ENCODE results near the gene ZNF624.

ZNF624 gene

DNA sequence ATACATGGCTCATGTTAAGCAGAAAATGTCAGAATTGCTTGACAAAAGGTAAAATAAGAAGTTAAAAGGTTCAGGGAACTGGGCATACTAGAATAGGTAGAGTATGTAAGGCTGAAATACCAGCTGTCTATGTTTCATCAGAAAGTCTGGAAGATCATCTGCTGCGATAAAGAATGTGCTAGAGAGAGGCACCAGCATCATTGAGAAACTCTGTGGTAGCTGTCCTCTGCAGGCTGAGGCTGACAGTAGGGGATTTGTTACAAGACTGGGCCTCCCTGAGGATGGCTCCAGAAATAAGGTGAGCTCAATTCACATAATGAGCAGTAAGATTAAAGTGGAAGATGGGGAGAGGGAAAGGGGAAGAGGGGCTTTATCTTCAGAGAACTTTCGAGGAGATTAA is 80.2 kb downstream of the ZNF624 start:
- Histone ChIP-seq H3K9ac (ENCODE audit: low read length) (no peak overlapping the region), H3K36me3 (ENCODE audit: low read length) (no peaks in the 10 kb centered on the region), H3K27me3 (ENCODE audit: low read length) (no peaks in the 10 kb centered on the region), H3K27ac (ENCODE audit: low read depth, low read length) (no peak overlapping the region), H3K4me3 (ENCODE audit: insufficient read depth, low read length, poor library complexity, severe bottlenecking) (no peak overlapping the region), H4K20me1 (ENCODE audit: low read depth, low read length) (no peaks in the 10 kb centered on the region), H3K9me3 (ENCODE audit: insufficient read depth, low read length) (no peaks in the 10 kb centered on the region), H3K79me2 (ENCODE audit: insufficient read depth, low read length) (no peaks in the 10 kb centered on the region), H3F3A (ENCODE audit: insufficient read depth) (no peaks in the 10 kb centered on the region), H3K9me2 (replicated peaks; ENCODE audit: insufficient read depth, low read length) (no peaks in the 10 kb centered on the region), H3K4me2 (ENCODE audit: low read depth, low read length, poor library complexity, severe bottlenecking) (no peak overlapping the region), H2AFZ (ENCODE audit: low read depth, low read length, severe bottlenecking) (no peak overlapping the region)
- TF ChIP-seq, protein P1, sequence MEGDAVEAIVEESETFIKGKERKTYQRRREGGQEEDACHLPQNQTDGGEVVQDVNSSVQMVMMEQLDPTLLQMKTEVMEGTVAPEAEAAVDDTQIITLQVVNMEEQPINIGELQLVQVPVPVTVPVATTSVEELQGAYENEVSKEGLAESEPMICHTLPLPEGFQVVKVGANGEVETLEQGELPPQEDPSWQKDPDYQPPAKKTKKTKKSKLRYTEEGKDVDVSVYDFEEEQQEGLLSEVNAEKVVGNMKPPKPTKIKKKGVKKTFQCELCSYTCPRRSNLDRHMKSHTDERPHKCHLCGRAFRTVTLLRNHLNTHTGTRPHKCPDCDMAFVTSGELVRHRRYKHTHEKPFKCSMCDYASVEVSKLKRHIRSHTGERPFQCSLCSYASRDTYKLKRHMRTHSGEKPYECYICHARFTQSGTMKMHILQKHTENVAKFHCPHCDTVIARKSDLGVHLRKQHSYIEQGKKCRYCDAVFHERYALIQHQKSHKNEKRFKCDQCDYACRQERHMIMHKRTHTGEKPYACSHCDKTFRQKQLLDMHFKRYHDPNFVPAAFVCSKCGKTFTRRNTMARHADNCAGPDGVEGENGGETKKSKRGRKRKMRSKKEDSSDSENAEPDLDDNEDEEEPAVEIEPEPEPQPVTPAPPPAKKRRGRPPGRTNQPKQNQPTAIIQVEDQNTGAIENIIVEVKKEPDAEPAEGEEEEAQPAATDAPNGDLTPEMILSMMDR (IDR thresholded peaks at IDR 0.05; ENCODE audit: insufficient read depth, low read length, poor library complexity, severe bottlenecking), result no peak
- no peak for TF ChIP-seq EZH2phosphoT487 (conservative IDR thresholded peaks at IDR 0.05; ENCODE audit: low read length)
